BE2C (cell line): ENCODE results near the gene FOXR1.
"Not testable (repeated sequence)": the region's sequence is repeated elsewhere in the genome, so short reads cannot be mapped to it uniquely, and the experiment has no call there.

ENCODE experiments used
- DNase-seq: peaks from one replicate; pipeline ENCODE4 v3.0.0-alpha.2; 2020
- H3K27me3 ChIP-seq: fragments of 250-450 bp; sonication (Bioruptor Pico); 2 replicates; pipeline ENCODE4 v1.5.1; 2020; ENCODE audit warnings: mild to moderate bottlenecking
- H3K36me3 ChIP-seq: fragments of 250-450 bp; sonication (Bioruptor Pico); 2 replicates; pipeline ENCODE4 v1.5.1; 2020; ENCODE audit warnings: mild to moderate bottlenecking
- H3K4me1 ChIP-seq: fragments of 250-450 bp; sonication (Bioruptor Pico); 2 replicates; pipeline ENCODE4 v1.5.1; 2020
- H3K4me3 ChIP-seq: 2 replicates; pipeline ENCODE4 v1.5.1; 2011; ENCODE audit warnings: low read depth, low read length
- H3K9me3 ChIP-seq: fragments of 250-450 bp; sonication (Bioruptor Pico); 2 replicates; pipeline ENCODE4 v1.5.1; 2020
- CTCF ChIP-seq: IDR thresholded peaks from 2 replicates; pipeline ENCODE4 v1.5.1; 2012; ENCODE audit warnings: mild to moderate bottlenecking, low read depth, low read length

FOXR1 gene

GRCh38 chr11:118956847-118957469 is 14.6 kb upstream of the FOXR1 start:
- DNase-seq, result no peak
- Histone ChIP-seq H3K36me3 (no peaks in the 10 kb centered on the region), H3K27me3 (no peaks in the 10 kb centered on the region; the same call in 1 of the 2 replicates), H3K4me1 (no peaks in the 10 kb centered on the region), H3K4me3 (no peak overlapping the region), H3K9me3 (no peaks in the 10 kb centered on the region)
- no peak for TF ChIP-seq CTCF

- H3K36me3 ChIP-seq, result no peaks in the 10 kb centered on the region
- TF ChIP-seq CTCF, result no peak
- no peak overlapping the region for H3K4me3 ChIP-seq
- no peaks in the 10 kb centered on the region for H3K9me3 ChIP-seq
- H3K4me1 ChIP-seq, result no peaks in the 10 kb centered on the region
- no peaks in the 10 kb centered on the region; the same call in 1 of the 2 replicates for H3K27me3 ChIP-seq
- no peak for DNase-seq
Observed at GRCh38 chr11:118957549-118957948, 14.0 kb upstream of the FOXR1 start.

GRCh38 chr11:118957968-118958367 is 13.6 kb upstream of the FOXR1 start:
- no peak for DNase-seq
- no peaks in the 10 kb centered on the region; the same call in 1 of the 2 replicates for H3K27me3 ChIP-seq
- no peaks in the 10 kb centered on the region for H3K9me3 ChIP-seq
- no peak for TF ChIP-seq CTCF
- no peaks in the 10 kb centered on the region for H3K4me1 ChIP-seq
- H3K4me3 ChIP-seq, result no peak overlapping the region
- H3K36me3 ChIP-seq, result no peaks in the 10 kb centered on the region

DNA sequence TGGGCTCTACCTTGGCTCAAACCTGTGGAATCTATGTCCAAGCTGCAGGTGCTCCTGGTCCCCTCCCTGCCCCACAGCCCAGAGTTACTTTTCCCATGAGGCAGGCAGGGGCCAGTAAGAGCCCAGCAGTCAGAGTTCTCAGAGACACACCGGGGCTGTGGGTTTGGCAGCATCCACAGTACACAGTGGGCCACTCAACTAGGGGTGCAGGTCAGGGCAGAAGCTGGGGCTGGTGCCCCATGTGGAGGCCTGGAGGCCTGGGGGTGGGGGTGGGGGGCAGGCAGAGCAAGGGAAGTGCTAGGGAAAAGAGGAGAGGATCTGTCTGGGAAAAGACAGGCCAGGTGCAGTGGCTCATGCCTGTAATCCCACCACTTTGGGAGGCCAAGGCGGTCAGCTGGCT is 13.0 kb upstream of the FOXR1 start:
- Histone ChIP-seq H3K4me1 (no peaks in the 10 kb centered on the region), H3K36me3 (no peaks in the 10 kb centered on the region), H3K9me3 (no peaks in the 10 kb centered on the region), H3K4me3 (no peak overlapping the region), H3K27me3 (no peaks in the 10 kb centered on the region)
- TF ChIP-seq CTCF, result no peak
- DNase-seq, result no peak

DNA sequence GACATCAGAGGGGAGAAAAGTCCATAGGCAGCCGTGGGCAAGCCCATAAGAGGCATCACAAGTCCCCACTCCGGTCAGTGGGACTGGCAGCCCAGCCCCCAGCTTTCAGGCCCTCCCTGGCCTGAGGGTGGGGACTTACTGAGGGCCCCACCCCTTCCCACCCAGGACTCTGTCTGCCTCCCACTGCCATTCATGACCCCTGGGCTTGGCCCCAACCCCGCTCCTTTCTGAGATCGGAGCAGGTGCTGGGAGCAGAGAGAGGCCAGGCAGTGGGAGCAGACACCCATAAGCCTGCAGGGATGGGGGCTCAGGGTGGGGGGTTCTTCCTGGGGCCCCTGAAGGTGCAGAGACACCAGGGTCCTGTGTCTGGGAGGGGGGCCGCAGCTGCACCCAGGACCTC is 10.4 kb upstream of the FOXR1 start:
- H3K4me1 ChIP-seq, result no peaks in the 10 kb centered on the region
- no peak overlapping the region for H3K4me3 ChIP-seq
- no peaks in the 10 kb centered on the region for H3K27me3 ChIP-seq
- no peak for DNase-seq
- H3K9me3 ChIP-seq, result no peaks in the 10 kb centered on the region
- H3K36me3 ChIP-seq, result no peaks in the 10 kb centered on the region
- TF ChIP-seq CTCF, result no peak

DNA sequence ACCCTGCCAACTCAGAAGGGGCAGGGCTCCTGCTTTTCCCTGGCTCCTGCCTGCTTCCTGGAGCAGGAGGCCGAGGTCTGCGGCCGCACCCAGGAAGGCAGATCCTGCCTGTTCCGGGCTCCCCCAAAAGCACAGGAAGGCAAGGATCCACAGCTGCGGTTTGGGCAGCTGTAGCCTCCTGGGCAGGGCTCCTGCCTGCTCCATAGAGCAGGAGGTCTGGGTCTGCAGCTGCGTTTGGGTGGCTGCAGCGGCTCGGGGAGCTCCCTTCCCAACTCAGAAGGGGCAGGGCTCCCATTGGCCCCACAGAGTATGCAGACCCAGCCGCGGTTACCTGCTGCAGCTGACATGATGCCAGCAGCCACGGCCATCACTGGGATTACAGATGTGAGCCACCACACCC is 10.0 kb upstream of the FOXR1 start:
- no peaks in the 10 kb centered on the region for H3K9me3 ChIP-seq
- no peak for DNase-seq
- no peak for TF ChIP-seq CTCF
- H3K36me3 ChIP-seq, result no peaks in the 10 kb centered on the region
- no peak overlapping the region for H3K4me3 ChIP-seq
- no peaks in the 10 kb centered on the region for H3K27me3 ChIP-seq
- no peaks in the 10 kb centered on the region for H3K4me1 ChIP-seq

DNA sequence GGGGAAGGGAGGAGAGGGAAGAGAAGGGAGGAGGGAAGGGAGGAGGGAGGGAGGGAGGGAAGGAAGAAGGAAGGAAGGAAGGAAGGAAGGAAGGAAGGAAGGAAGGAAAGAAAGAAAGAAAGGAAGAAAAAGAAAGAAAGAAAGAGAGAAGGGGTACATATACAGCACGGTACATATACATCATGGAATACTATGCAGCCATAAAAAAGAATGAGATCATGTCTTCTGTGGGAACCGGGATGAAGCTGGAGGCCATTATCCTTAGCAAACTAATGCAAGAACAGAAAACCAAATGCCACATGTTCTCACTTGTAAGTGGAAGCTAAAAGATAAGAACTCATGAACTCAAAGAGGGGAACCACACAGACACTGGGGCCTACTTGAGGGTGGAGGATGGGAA is 2.1 kb upstream of the FOXR1 start:
- H3K9me3 ChIP-seq, H3K4me3 ChIP-seq, H3K36me3 ChIP-seq, DNase-seq, H3K4me1 ChIP-seq, H3K27me3 ChIP-seq: not testable (repeated sequence)
